Measurements from ENCODE around the gene PRIMA1.

Gene PRIMA1

DNA sequence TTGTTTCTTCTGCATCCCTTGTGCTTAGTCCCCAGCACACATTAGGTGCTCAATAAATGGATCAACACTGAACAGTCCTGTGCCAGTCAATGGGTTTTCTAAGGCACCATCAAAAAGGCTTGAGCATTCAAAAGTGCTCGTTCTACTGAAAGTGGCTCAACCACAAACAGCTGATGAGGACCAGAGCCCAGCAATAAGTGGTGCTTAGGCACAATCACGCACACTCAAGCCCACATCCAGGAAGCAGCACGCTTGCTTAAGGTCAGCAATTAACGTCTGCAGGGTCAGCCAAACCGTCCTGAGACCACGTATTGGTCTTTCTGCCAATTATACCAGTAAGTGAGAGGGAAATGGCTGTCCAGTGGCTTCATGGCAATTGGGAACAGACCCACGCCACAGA lies 56.5 kb downstream of the PRIMA1 start:
- DNase-seq (ENCODE audit: low read depth) = no peak

DNA sequence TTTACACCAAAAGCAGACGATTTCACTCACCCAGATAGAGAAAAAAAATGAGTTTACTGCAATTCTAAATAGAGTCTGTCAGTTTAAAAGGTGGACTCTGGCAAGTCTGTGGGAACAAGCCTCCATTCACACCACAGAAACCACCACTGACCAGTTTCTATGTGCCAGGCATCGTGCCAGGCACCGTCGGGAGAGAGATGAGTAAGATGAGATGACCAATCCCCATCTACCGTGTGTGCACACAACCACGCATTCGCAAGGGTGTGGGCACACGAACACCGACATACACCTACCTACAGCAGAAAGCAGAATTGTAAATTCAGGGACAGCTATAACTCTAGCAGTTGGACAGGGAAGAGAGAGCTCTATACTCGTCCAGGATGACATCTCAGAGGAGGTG lies 58.3 kb downstream of the PRIMA1 start:
- no peak for DNase-seq (ENCODE audit: low read depth)

DNA sequence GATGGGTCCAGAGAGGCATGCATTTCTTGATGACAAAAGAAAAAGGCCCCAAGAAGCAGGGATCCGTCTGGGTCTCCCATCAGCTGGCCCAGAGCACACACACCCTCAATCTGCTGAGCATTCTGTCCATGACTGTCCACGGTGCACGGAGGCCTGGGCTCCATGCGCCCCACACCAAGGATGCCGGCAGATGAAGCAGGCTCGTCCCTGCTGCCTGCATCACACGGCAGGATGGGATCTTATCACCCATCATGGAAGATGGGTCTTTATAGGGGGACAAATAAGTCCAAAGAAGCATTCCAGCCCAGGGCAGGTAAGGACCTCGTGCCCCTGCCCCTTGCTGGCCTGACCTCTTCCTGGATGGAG lies 59.7 kb downstream of the PRIMA1 start:
- no peak for DNase-seq (ENCODE audit: low read depth)

DNA sequence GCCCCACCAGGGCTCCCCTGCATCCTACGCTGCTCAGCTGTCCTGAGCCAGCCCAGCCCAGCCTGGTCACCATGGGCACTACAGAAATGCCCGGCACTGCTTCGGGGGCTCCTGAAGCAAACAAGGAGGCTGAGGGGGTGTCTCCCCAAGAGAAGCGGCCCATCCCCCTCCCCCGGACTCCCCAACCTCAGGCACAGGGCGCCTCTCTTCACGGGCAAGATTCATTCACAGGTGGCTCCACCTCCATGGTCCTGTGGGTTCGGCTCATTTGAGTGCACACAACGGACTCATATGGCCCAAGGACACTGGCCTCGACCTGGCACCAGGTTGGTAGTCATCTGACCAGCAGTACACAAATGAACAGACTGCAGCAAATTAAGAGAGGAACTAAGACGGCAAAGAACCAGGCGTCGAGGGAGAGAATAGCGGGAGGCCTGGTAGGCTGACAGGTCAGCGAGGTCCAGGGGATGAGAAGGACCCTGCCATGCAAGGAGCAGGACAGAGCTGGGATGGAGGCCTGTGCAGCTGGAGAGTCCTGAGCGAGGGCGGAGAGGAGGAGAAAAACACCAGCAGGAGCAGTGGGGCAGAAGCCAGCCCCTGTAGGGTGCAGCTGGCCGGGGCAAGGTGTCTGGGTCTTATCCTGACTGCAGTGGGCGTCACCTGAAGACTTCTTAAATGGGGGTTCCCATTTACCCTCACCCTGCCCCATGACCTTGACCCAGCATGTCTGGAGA lies 60.2 kb downstream of the PRIMA1 start:
- DNase-seq (ENCODE audit: low read depth) = no peak

DNA sequence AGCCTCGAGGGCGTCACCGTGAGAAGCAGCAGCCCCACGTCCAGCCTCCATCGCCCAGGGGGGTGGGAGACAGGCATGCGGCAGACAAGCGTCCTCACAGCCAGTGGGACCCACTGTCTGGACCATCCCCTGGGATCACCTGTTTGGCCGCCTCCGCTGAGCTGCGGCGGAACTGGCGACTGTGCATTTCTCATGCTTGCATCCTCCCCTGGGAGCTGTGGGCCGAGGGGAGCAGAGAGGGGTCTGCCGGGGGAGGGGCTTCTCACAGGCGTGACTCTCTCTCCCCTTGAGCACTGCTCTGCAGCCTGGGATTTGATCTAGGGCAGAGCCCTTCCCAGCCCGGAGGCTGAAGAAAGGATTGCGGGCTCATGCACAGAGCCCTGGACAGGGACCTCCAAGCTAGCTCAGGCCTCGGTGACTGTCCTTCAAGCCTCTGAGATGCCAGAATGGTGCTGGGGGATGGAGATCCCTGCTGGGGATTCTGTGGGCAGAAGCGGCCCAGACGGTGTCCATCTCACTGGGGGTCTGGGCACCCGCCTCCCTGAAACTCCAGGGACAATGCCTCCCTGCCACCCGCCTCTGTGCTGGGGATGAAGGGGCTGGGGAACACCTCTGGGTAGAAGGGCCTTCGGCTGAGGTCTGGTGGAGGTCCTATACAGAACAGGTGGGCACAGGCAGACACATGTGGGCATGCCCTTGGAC lies 61.1 kb downstream of the PRIMA1 start:
- DNase-seq (ENCODE audit: low read depth) = no peak

DNA sequence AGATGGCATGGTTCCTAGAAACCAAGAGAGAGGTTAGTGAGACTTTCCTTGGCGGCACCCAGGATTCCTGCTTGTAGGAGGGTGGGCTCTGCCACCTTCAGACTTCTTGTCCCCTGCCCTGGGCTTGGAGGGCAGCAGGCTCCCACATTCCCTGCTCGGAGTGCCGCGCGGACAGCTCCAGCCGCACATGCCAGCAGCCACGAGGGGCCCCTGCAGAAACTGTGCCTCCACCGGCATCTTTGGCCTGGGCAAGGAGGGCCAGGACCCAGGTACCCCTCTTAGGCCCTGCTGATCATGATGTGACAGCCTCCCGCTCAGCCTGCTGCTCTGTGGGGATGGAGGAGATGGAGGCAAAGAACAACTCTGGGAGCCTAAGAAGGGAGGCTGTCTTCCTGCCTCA lies 62.3 kb downstream of the PRIMA1 start:
- DNase-seq (ENCODE audit: low read depth) = no peak

DNA sequence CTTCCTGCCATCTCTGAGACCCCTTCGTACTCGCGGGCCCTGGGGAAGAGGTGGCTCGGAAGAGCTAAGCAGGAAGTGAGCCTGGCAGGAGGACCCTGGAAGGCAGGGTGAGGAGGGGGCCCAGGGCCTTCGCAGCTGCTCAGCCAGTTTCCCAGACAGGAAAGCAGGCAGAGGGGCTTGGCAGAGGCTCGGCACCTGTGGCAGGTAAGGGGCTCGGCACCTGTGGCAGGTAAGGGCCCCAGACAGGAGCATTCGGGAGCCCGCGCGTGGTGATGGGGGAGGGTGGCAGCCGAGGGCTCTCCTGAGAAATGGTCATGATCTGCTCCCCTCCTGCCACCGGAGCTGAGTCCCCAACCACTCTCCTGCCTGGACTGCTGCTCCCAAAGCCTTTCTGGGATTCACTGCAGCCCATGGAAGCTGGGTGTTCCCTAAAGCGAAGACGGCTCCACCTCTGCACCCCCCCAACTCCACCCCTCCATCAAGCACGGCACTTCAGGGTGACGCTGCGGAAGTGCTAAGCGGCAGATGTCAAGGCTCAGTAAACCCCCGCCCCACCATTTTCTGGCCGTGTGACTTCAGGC lies 63.2 kb downstream of the PRIMA1 start:
- no peak for DNase-seq (ENCODE audit: low read depth)

DNA sequence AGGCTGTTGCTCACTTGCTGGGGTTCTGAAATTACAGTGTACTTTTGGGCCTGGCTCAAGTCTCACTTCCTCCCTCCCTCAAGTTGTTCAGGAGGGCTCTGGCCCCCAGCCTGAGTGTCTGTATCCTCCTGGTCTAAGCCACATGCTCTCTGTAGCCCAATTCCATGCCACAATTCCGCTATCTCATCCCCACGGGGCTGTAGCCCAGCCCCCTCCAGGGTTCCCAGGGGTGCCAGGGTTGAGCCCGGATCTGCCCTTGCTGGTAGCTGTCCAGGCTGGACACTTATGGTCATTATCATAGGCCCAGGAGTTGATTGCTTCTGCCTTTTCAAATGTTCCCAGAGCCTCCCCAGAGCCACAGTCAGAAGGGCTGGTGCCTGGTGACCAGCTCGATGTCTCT lies 65.3 kb downstream of the PRIMA1 start:
- DNase-seq (ENCODE audit: low read depth) = no peak

DNA sequence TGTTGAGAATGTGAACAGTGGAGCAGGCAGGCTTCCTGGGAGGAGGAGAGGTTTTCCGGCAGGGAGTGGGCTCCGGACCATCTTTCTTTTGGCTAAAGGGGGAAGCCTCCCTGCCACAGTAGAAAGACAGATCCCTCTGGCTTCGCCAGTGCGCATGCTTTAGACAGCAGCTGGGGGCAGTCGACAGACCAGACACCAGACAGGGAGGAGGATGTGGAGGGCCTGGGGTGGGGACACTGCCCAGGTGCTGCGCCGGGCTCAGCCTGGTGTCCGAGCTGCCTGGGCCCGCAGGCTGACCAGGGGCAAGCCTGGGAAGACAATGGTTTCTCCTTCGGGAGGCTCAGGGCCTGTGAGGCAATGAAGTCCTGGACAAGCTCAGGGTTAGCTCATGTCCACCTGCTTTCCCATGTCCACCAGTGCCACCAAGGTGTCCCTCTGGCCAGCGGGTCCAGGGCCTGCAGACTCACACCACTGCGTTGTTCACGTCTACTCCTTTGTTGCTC lies 67.3 kb downstream of the PRIMA1 start:
- no peak for DNase-seq (ENCODE audit: low read depth)

DNA sequence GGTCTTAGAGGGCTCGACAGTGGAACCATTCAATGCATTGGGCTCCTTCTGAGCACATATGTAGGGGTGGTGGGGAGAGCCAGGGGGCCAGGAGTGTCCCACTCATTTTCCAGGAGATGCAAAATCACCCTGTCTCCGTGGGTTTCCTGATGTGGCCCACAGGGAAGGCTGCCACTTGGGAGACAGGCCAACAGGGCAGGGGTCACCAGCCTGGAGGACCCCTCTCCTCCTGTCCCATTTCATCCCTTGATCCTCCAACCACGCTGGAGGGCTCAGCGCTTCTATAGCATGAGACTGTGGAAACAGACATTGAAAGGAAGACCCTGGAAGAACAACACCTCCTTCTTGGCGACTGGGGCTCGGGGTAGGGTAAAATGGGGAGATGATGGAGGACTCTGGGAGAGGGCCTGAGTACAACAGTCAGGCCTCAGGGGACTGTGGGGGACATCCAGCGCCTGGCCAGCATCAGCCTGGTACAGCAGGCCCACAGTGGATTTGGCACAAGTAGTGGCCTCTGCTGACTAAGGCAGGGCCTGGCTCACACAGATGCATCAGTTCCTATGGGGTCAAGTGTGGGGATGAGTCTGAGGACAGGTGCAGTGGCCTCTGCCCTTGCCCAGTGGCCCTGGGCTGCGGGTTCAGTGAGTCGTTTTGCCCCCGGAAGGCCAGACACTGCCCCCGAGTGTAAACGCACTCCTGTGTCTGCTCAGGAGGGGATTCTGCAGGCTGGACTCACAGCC lies 68.0 kb downstream of the PRIMA1 start:
- no peak for DNase-seq (ENCODE audit: low read depth)

DNA sequence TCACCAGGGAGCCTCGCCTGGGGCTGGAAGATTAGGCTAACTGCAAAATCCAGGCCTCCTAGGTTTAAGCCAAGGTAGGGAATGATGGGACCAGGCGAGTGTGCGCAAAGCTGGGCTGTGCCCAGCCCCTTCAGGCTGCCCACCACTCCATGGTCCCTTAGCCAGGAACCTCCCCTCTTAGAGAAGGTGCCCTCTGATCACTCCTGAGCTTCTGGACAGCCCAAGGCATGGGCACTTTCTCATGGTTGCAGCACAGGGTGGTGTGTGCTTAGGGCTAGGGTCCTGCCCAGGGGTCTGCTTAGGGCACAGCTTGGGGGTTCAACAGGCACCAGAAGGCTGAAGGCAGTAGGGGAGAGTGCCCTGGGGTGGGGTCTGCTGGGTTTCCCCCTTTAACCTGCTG lies 69.0 kb downstream of the PRIMA1 start:
- DNase-seq (ENCODE audit: low read depth) = no peak

DNA sequence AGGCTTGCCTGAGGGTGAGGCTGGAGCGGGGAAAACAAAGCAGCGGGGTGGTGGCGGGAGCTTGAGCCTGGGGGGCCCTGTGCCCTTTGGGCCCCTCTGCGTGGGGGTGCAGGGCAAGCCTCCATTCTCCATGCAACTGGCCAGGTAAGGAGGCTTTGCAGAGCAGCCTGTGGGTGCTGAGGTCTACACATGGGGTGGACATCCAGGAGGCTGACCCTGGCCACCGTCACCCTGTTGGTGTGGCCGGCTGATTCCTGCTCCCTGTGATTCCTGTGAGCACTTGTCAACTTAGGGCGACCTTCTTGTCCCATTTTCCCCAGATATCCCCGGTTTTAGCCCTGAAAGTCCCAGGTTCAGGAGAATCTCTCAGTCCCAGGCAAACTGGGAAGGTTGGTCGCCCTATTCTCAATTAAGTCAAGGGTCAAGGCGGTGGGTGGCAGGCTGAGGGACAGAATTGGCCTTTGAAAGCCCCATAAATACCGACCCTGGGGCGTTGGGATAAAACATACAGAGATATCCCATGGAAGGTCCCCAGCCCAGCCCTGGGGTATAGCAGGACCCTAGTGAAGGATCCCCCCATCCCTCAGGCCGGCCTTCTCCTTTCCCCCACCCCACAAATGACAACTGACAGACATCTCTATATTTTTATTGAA lies 70.5 kb downstream of the PRIMA1 start:
- no peak for DNase-seq (ENCODE audit: low read depth)

DNA sequence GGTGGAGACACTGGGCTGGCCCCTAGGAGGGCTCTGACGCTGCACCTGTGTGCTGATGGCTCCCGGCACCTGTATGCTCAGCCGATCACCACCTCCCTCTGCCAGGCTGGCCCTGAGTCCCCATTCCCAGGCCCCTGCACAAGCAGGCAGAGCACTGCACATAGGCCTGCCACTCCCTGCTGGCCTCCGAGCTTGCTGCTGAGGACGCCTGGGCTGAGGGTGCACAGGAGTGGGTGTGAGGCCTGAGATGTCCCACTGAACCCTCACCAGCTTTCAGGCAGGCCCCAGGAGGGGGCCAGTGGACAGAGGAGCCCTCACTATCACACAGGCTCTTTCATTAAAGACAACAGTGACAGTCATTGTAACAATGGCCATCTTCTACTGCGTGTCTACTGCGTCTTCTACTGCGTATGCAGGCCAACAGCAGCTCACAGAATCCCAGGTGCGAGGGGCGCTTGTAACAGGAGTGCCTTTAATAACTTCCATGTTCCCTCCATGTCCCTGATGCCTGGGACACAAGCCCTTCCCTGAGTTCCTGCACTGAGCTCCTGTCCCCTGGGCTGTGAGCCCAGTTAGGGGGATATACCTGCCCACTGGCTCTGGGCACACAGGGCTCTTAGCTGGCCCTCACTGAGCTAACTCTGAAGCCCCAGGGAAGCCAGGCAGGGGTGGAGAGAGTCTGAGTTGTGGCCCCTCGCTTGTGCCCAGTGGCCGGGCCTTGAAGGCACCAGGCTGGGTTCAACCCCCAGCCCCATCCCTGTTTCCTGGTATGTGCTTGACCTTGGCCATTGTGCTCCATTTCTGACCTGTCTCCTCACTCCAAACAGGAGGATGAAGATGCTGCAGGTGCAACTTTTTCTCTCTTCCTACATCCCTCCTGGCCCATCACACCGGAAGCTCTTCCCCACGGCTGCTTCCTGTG lies 71.3 kb downstream of the PRIMA1 start:
- no peak for DNase-seq (ENCODE audit: low read depth)

DNA sequence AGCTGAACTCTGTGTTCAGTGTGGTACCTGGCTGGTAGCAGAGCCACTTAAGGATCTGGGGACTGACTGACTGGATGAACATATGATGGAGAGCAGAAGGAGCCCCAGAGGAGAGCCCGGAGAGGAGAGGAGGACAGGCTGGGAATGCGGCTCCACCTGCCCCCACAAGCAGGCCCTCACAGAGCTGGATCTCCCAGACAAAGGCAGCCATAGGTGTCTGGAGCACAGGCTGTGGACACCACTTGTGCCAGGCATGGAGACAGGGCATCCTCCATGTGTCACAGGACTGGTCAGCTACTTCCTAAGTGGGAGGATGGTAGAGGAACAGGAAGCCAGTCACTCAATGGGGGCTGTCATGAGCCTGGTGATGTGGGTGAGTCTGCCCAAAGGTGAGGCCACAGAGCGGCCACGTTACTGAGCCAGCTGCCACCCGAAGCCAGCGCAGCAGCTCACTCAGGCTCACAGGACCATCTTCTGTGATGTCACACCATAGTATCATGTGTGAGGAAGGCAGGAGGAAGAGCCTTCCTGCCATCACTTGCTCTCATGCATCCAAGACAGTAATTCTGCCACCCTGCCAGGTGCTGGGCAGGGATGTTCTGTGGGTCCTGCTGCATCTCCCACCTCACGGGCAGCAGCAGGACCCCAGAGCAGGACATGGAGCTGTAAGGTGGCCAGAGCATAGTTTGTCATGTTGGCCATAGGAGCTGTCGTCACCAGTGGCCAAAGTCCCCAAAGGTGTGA lies 72.1 kb downstream of the PRIMA1 start:
- no peak for DNase-seq (ENCODE audit: low read depth)

DNA sequence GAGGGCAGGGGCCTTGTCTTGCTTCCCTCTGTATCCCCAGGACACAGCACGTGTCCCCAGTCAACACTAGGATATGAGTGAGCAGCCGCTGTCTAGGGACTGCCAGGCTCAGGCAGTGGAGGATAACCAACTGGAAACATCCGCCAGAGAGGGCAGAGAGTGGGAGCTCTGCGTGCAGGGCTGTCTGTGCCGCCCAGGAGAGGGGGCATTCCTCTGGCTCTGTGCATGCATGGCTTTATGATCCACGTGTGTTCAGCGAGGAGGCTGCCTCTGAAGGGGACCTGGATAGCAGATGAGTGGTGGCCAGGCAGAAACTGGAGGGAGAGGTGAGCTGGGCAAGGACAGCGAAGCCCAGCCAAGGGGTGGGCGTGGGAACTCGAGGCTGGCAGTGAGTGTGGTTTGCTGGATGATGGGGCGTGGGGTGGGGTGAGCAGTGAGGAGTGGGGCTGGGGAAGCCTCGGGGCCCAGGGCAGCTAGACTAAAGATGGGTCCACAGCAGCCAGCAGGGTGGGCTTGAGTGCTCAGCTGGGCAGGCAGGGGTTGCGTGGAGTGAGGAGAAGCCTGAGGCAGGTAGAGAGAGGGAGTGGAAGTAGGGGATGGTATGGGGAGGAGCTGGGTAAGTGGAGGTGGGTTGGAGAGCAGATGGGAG lies 72.9 kb downstream of the PRIMA1 start:
- DNase-seq (ENCODE audit: low read depth) = no peak

DNA sequence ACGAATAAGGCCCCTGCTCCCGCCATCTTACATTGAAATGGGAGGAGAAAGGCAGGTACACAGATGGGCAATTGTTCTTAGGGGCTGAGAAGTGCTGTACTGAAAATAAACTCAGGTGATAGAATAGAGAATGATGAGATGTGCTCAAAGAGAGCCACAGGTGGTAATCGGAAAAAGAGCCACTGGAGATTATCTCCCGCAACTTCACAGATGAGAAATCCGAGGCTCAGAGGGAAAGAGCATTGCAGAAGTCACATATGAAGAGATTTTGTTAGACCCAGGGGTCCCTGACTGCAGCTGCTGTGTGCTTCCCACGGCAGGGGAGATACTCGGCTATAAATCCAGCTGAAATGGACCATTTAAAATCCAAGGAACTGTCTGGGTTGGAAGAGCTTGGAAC lies 73.7 kb downstream of the PRIMA1 start:
- DNase-seq (ENCODE audit: low read depth) = no peak

DNA sequence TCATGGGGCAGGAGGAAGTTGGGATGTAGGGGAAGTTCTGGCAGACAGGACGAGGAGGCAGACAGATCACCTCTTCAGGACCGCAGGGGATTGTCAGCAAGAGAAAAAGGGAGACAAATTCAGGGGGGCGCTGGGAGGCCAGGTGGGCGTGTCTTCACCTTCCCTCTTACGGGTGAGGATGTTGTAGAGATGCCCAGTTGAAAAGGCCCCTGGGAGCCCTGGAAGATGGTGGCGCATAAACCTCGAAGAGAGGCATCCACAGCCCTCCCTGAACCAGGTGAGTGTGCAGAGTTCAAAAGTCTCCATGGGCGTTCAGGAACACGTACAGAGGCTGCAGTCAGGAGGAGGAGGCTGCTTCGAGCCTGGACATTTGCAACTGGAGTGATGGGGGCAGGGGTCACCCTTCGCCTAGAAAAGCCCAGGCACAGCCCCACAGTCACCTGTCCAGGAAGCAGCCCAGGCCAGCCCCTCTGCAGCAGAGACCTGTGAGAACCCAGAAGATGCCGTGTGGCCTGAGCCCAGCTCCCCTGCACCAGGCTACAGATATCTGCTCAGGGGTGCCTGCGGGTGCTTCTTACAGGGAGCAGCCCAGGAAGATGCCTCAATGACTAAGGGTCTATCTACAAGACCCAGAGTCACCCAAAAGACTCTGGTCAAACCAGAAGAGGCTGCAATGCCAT lies 74.4 kb downstream of the PRIMA1 start:
- no peak for DNase-seq (ENCODE audit: low read depth)

DNA sequence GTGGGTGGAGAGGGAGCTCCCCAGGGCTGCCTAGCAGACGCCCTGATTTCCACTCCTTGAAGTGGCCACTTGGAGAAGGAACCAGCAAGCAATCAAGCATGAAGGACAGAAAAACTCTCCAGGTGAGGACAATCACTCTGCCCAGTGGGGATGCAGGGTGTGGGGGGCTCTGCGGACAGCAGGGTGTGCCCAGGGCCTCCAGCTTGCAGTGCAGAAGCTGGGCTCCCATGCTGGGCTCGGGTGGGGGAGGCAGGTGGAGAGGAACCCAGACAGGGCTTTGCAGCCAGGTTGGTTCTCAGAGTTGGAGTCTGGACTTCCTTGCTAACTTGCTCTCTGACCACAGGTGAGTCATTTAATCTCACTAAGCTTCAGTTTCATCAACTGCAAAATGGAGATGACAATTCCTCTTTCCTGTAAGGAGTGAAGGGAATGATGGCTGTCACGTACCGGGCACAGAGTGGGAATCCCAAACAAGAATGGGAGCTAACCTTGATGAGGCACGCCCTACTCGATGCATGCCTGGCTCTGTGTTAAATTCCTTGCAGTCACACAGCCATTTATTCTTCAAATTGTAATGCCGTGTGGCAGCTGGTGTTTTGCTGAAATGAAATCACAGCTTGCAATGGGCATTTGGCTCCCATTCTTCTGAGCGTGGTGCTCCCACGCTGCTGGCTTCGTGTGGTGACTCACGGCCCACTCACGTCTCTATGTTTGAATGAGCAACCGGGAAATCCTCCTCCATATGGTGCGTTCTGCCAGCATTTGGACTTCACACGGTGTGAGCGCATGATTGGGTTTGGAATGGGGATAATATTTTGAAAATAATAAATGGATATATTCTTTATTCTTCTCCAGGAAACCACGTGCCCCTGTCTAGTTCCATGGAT lies 75.2 kb downstream of the PRIMA1 start:
- no peak for DNase-seq (ENCODE audit: low read depth)

Measured in EH (cell line).